Ammon's horn (tissue), 1 donor: ENCODE measurements around the gene AGMO.
A peak's percentile ranks its signal among the peaks of the same experiment; 100 is the strongest.
"Not testable (repeated sequence)": the region's sequence is repeated elsewhere in the genome, so short reads cannot be mapped to it uniquely, and the experiment has no call there.

ENCODE experiments used
- DNase-seq: peaks from one replicate; pipeline ENCODE4 v3.0.0-alpha.2; 2016; ENCODE audit warnings: low spot score

Gene AGMO

GRCh38 chr7:15559416-15559928, 2.3 kb downstream of the AGMO start:
- no peak for DNase-seq

GRCh38 chr7:15558756-15559155, 3.1 kb downstream of the AGMO start:
- no peak for DNase-seq

GRCh38 chr7:15557686-15558085, 4.1 kb downstream of the AGMO start:
- DNase-seq, result no peak

- DNase-seq, result no peak
Measured at GRCh38 chr7:15557186-15557585, 4.6 kb downstream of the AGMO start.

- no peak for DNase-seq
Measured at GRCh38 chr7:15556339-15557105, 5.3 kb downstream of the AGMO start.

- DNase-seq, result peak; percentile 60
Measured at GRCh38 chr7:15555381-15555859, 6.4 kb downstream of the AGMO start.

GRCh38 chr7:15554744-15555143, 7.1 kb downstream of the AGMO start:
- DNase-seq, result no peak

- no peak for DNase-seq
Measured at GRCh38 chr7:15554081-15554480, 7.7 kb downstream of the AGMO start.

- DNase-seq, result not testable (repeated sequence)
Measured at GRCh38 chr7:15547320-15547719, 14.5 kb downstream of the AGMO start.

GRCh38 chr7:15546272-15546792, 15.5 kb downstream of the AGMO start:
- DNase-seq, result no peak

- DNase-seq, result no peak
Measured at GRCh38 chr7:15544050-15544449, 17.8 kb downstream of the AGMO start.

GRCh38 chr7:15543256-15543655, 18.6 kb downstream of the AGMO start:
- DNase-seq, result no peak

- no peak for DNase-seq
Measured at GRCh38 chr7:15527648-15528047, 34.2 kb downstream of the AGMO start.

- DNase-seq, result no peak
Measured at GRCh38 chr7:15525652-15526263, 36.1 kb downstream of the AGMO start.

GRCh38 chr7:15524077-15524476, 37.7 kb downstream of the AGMO start:
- no peak for DNase-seq

- not testable (repeated sequence) for DNase-seq
Measured at GRCh38 chr7:15517865-15518264, 44.0 kb downstream of the AGMO start.

GRCh38 chr7:15515252-15515651, 46.6 kb downstream of the AGMO start:
- no peak for DNase-seq

- DNase-seq, result peak; percentile 46
Measured at GRCh38 chr7:15508258-15508657, 53.6 kb downstream of the AGMO start.

- no peak for DNase-seq
Measured at GRCh38 chr7:15507708-15508107, 54.1 kb downstream of the AGMO start.

- DNase-seq, result no peak
Measured at GRCh38 chr7:15507171-15507570, 54.6 kb downstream of the AGMO start.

- no peak for DNase-seq
Measured at GRCh38 chr7:15505761-15506160, 56.1 kb downstream of the AGMO start.

GRCh38 chr7:15504351-15504750, 57.5 kb downstream of the AGMO start:
- no peak for DNase-seq
